T-helper 1 cell treated with Interleukin-12 subunit alpha and Interleukin-12 subunit beta and Interleukin-4 antibody, amounts not matched to agents 30 ng/mL and 1 ng/mL, for 36 hours (primary cell): ENCODE results near the gene VCL. TPM values are rescaled to one million over a fixed set of nuclear protein-coding genes. Genes with fewer than 3 reads are reported as not detected.

Source experiments
- intact Hi-C: fragments of 100-400 bp; cut with micrococcal nuclease; formaldehyde crosslinking; loops from one replicate; pipeline ENCODE4 v1.15.1; 2024
- total RNA-seq: library from RNA; stranded (reverse); gene quantifications from 2 replicates; pipeline ENCODE4 v1.2.3, GENCODE V29; 2022

Gene VCL
- total RNA-seq, 1 donor from 2014 or later, result 40.9 TPM

- intact Hi-C loops, result loop anchor here (2.0 to 10.0 kb wide), 7 partner anchors 276 to 736 kb away; partner anchors contain the start of genes ANXA7, CAMK2G, PPP3CB and SEC24C
These were observed 152.5 kb downstream of the VCL start, which contains the start of gene AP3M1 for GRCh38 chr10:74150204-74150989. Gene AP3M1 (minus strand): TSS chr10:74150828. CDS start chr10:74138379, 12,449 bp downstream.

GRCh38 chr10:74150990-74151878 is 153.3 kb downstream of the VCL start, which contains the start of gene ADK:
Gene ADK (plus strand): TSS chr10:74151221. CDS start chr10:74151279, 58 bp downstream.
- intact Hi-C loops, result loop anchor here (1.0 to 10.0 kb wide), 20 partner anchors 25 to 1083 kb away; partner anchors contain the start of genes ANXA7, CAMK2G, KAT6B and NDST2

GRCh38 chr10:74151879-74152722 is 154.2 kb downstream of the VCL start:
- intact Hi-C loops, result loop anchor here (1.0 to 10.0 kb wide), 20 partner anchors 24 to 1082 kb away; partner anchors contain the start of genes ANXA7, CAMK2G, KAT6B and NDST2

- intact Hi-C loops, result loop anchor here (5.0 to 10.0 kb wide), 2 partner anchors 656 to 738 kb away; partner anchors contain the start of genes ANXA7 and PPP3CB
These were observed 155.2 kb downstream of the VCL start for GRCh38 chr10:74153123-74153522.

- intact Hi-C loops, result loop anchor here (5.0 to 10.0 kb wide), 2 partner anchors 656 to 739 kb away; partner anchors contain the start of genes ANXA7 and PPP3CB
These were observed 155.8 kb downstream of the VCL start for GRCh38 chr10:74153676-74154075.

- intact Hi-C loops, result loop anchor here (10.0 kb wide), 1 partner anchor 742 kb away; the partner anchor contains the start of gene ANXA7
These were observed 159.0 kb downstream of the VCL start for GRCh38 chr10:74156919-74157289.

- intact Hi-C loops, result no loop called here
These were observed 162.1 kb downstream of the VCL start for GRCh38 chr10:74160013-74160412.

- intact Hi-C loops, result no loop called here
These were observed 165.6 kb downstream of the VCL start for GRCh38 chr10:74163319-74164068.

- intact Hi-C loops, result loop anchor here (1.0 kb wide), 1 partner anchor 11 kb away; no protein-coding TSS in a partner anchor
These were observed 167.0 kb downstream of the VCL start for GRCh38 chr10:74164716-74165529.

GRCh38 chr10:74165530-74165901 is 167.6 kb downstream of the VCL start:
- intact Hi-C loops, result loop anchor here (1.0 kb wide), 1 partner anchor 11 kb away; no protein-coding TSS in a partner anchor

GRCh38 chr10:74167443-74167842 is 169.5 kb downstream of the VCL start:
- intact Hi-C loops, result no loop called here

Other genes starting within 250 kb of the VCL start
- 30.4 and 30.7 TPM in 2 replicates for gene CHCHD1, start 216.1 kb upstream of the VCL start, total RNA-seq
- gene ZSWIM8, start 212.5 kb upstream of the VCL start, total RNA-seq, result 112 and 128 TPM in 2 replicates
- 75.9 and 81.6 TPM in 2 replicates for gene NDST2, start 186.5 kb upstream of the VCL start, total RNA-seq
- gene CAMK2G, start 123.6 kb upstream of the VCL start, total RNA-seq, result 40.7 and 43.0 TPM in 2 replicates
- 1.1 and 1.5 TPM in 2 replicates for gene PLAU, start 87.0 kb upstream of the VCL start, total RNA-seq
- 53.7 and 54.3 TPM in 2 replicates for gene AP3M1, start 152.7 kb downstream of the VCL start, total RNA-seq
- gene ADK, start 153.1 kb downstream of the VCL start, total RNA-seq, result 27.1 and 28.8 TPM in 2 replicates